Cardiac septum (tissue), 1 donor: ENCODE data around the gene KMT5C. TPM values are rescaled to one million over a fixed set of nuclear protein-coding genes. Genes with fewer than 3 reads are reported as not detected.

Experiments used
- DNase-seq: peaks from one replicate; pipeline ENCODE4 v3.0.0-alpha.2; 2020; ENCODE audit warnings: low spot score
- intact Hi-C: fragments of 100-400 bp; cut with DNase I; formaldehyde crosslinking; loops from one replicate; pipeline ENCODE4 v1.14.0; 2022
- total RNA-seq: library from RNA; stranded (reverse); fragmentation: NEBNext Ultra II Directional; extraction: Animal tissue kit (Norgen Biotek cat#: 25700); gene quantifications from one replicate; pipeline ENCODE4 v1.2.1, GENCODE V29; 2021
- donor health status: DM: no; HTN: no; CAD: no.

KMT5C gene
- total RNA-seq, 1 donor from 2014 or later: 6.1 TPM

- no peak for DNase-seq
- intact Hi-C loops: no loop called here
Observed at GRCh38 chr19:55392820-55393761, 53.4 kb downstream of the KMT5C start.

Other genes starting within 250 kb of the KMT5C start
- 215 TPM for gene PPP1R12C, start 222.2 kb upstream of the KMT5C start, total RNA-seq
- 187 TPM for gene TNNT1, start 190.7 kb upstream of the KMT5C start, total RNA-seq
- gene TNNI3, start 182.1 kb upstream of the KMT5C start, total RNA-seq: 7,865 TPM
- gene DNAAF3, start 173.3 kb upstream of the KMT5C start, total RNA-seq: 3.4 TPM
- 0.30 TPM for gene SYT5, start 159.6 kb upstream of the KMT5C start, total RNA-seq
- gene PTPRH, start 130.4 kb upstream of the KMT5C start, total RNA-seq: 3.7 TPM
- gene TMEM86B, start 111.1 kb upstream of the KMT5C start, total RNA-seq: 1.6 TPM
- 43.0 TPM for gene PPP6R1, start 80.9 kb upstream of the KMT5C start, total RNA-seq
- gene HSPBP1, start 59.8 kb upstream of the KMT5C start, total RNA-seq: 24.6 TPM
- gene BRSK1, start 55.9 kb upstream of the KMT5C start, total RNA-seq: 8.8 TPM
- gene TMEM150B, start 14.5 kb upstream of the KMT5C start, total RNA-seq: 0.62 TPM
- gene COX6B2, start 14.8 kb downstream of the KMT5C start, total RNA-seq: not detected
- gene GARIN5B, start 23.4 kb downstream of the KMT5C start, total RNA-seq: not detected
- gene IL11, start 30.6 kb downstream of the KMT5C start, total RNA-seq: not detected
- not detected for gene TMEM190, start 37.0 kb downstream of the KMT5C start, total RNA-seq
- gene TMEM238, start 44.4 kb downstream of the KMT5C start, total RNA-seq: 0.65 TPM
- 479 TPM for gene RPL28, start 46.1 kb downstream of the KMT5C start, total RNA-seq
- 28.4 TPM for gene UBE2S, start 67.9 kb downstream of the KMT5C start, total RNA-seq
- gene SHISA7, start 103.4 kb downstream of the KMT5C start, total RNA-seq: not detected
- 50.8 TPM for gene ISOC2, start 121.8 kb downstream of the KMT5C start, total RNA-seq
- not detected for gene C19orf85, start 124.9 kb downstream of the KMT5C start, total RNA-seq
- 3.4 TPM for gene ZNF628, start 136.7 kb downstream of the KMT5C start, total RNA-seq
- gene NAT14, start 145.3 kb downstream of the KMT5C start, total RNA-seq: 6.0 TPM
- 7.7 TPM for gene SSC5D, start 148.6 kb downstream of the KMT5C start, total RNA-seq
- gene SBK2, start 197.3 kb downstream of the KMT5C start, total RNA-seq: 2.0 TPM
- 6.7 TPM for gene SBK3, start 205.7 kb downstream of the KMT5C start, total RNA-seq
- 12.2 TPM for gene ZNF579, start 241.0 kb downstream of the KMT5C start, total RNA-seq